Spleen (tissue), 3 donors: ENCODE data around the gene ONECUT3.

Experiments
- POLR2A ChIP-seq, 3 donors: fragments of 450-650 bp; IDR thresholded peaks; one replicate each; pipeline ENCODE4 v1.5.1; 2017; ENCODE audit warnings: antibody characterized with exemption in 3 of 3, mild to moderate bottlenecking in 1 of 3
- POLR2AphosphoS5 ChIP-seq, 3 donors: sonication (generic); formaldehyde crosslinking; IDR thresholded peaks; one replicate each; pipeline ENCODE4 v1.5.1; 2017; ENCODE audit warnings: antibody characterized with exemption in 3 of 3

DNA sequence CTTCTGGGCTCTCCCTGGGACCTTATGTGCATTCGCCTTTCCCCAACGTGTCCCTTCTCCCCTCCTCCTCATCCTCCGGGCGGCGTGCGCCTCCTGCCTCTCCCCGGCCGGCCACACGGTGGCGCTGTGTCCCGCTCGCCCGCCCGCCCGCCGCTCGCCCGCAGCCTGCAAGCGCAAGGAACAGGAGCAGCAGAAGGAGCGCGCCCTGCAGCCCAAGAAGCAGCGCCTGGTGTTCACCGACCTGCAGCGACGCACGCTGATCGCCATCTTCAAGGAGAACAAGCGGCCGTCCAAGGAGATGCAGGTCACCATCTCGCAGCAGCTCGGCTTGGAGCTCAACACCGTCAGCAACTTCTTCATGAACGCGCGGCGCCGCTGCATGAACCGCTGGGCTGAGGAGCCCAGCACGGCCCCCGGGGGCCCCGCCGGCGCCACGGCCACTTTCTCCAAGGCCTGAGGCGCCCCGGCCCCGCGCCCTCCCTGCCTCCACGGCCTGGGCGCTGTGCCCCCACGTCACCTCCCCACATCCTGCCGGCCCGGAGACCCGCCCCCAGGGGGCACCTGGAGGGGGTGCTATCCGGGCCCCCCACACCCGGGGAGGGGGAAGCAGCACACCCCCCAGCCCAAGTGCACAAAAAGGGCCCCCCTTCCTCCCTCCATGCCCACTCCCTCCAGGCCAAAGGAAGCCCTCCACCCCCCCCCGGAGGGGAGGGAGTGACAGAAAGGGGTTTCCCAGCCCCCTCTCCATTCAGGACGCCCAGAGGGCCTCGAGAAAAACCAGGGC is 21.9 kb downstream of the ONECUT3 start:
- TF ChIP-seq POLR2A (IDR thresholded peaks at IDR 0.05) (no peak), POLR2AphosphoS5 (IDR thresholded peaks at IDR 0.05) (peak in 1 of 3 donors; percentile 13)
